HUES48 (cell line): ENCODE results near the gene TMEM255B.

ENCODE experiments used
- H3K27ac ChIP-seq: one replicate; pipeline ENCODE4 v1.7.0; 2013; ENCODE audit warnings: low read depth, low read length, inconsistent platforms
- H3K27me3 ChIP-seq: 2 replicates; pipeline ENCODE4 v1.6.1; 2013; ENCODE audit warnings: mild to moderate bottlenecking, low read length; ENCODE audit not compliant: control insufficient read depth, insufficient read depth
- H3K36me3 ChIP-seq: 2 replicates; pipeline ENCODE4 v1.6.1; 2013; ENCODE audit warnings: low read length; ENCODE audit not compliant: control insufficient read depth, insufficient read depth
- H3K4me1 ChIP-seq: 2 replicates; pipeline ENCODE4 v1.6.1; 2013; ENCODE audit warnings: mild to moderate bottlenecking, low read length; ENCODE audit not compliant: control insufficient read depth, insufficient read depth
- H3K4me3 ChIP-seq: 2 replicates; pipeline ENCODE4 v1.5.1; 2013; ENCODE audit warnings: mild to moderate bottlenecking, low read depth, low read length
- H3K9ac ChIP-seq: 2 replicates; pipeline ENCODE4 v1.6.1; 2013; ENCODE audit warnings: mild to moderate bottlenecking, low read depth, low read length, moderate library complexity
- H3K9me3 ChIP-seq: 2 replicates; pipeline ENCODE4 v1.6.1; 2013; ENCODE audit warnings: low read length; ENCODE audit not compliant: control insufficient read depth, insufficient read depth

The TMEM255B gene

DNA sequence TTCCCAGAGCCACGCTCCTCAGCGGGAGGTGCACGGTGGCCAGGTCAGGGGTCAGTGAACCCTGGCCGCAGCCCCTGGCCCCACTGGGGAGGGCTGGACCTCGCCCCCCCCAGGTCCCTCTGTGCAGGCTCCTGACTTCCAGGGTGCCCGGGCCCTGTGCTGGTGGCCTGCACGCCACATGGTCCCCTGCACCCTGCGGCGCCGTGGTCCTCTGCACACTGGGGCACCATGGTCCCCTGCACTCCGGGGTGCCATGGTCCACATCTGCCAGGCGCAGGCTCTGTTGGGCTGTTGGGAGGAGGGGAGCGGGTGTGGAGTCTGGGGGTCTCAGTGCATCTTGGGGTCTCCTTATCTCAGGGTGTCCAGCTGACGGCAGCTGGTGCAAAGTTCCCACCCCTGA lies 23.3 kb upstream of the TMEM255B start:
- Histone ChIP-seq H3K9me3 (0 out of 2 replicates have a peak, but pooled peaks cover 6% of the 10 kb centered on the region), H3K9ac (no peak overlapping the region), H3K4me3 (no peak overlapping the region), H3K4me1 (no peaks in the 10 kb centered on the region), H3K36me3 (no peaks in the 10 kb centered on the region), H3K27ac (no peak overlapping the region), H3K27me3 (no peaks in the 10 kb centered on the region)

DNA sequence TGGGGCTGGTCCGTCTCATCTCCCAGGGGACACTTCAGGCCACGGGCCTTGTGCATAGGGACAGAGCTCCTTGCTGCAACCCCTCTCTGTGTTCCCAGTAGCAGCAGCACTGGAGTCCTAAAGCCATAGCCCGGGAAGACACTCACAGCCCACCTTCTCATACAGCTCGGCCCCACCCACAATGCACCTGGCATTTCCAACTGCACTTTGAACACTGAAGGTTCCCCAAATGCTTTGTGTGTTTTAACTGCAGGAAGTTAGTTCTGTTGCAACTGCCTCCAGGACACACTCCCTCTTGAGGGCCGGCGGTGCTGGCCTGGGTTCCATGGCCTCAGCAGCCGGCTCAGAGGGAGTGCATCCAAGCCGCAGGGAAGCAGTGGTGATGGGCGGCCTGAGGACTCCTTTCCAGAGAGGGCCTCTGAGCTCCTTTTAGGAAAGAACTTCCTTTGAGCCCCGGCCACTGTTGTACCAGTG lies 22.7 kb upstream of the TMEM255B start:
- Histone ChIP-seq H3K4me3 (no peak overlapping the region), H3K9me3 (0 out of 2 replicates have a peak, but pooled peaks cover 6% of the 10 kb centered on the region), H3K27ac (no peak overlapping the region), H3K27me3 (no peaks in the 10 kb centered on the region), H3K4me1 (no peaks in the 10 kb centered on the region), H3K9ac (no peak overlapping the region), H3K36me3 (no peaks in the 10 kb centered on the region)

DNA sequence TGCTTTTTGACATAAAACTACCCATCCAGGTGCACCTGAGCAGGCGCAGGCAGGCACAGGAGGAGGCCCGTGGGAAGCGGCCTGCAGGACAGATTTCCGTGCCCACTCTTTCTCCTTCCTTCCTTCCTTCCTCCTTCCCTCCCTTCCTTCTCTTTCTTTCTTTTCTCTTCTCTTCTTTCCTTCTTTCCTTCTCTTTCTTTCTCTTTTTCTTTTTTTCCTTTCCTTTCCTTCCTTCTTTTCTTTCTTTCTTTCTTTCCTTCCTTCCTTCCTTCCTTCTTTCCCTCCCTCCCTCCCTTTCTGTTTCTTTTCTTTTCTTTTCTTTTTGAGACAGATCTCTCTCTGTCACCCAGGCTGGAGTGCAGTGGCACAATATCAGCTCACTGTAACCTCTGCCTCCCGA lies 21.2 kb upstream of the TMEM255B start:
- no peaks in the 10 kb centered on the region for H3K36me3 ChIP-seq
- H3K9ac ChIP-seq, result no peak overlapping the region
- H3K27me3 ChIP-seq, result no peaks in the 10 kb centered on the region
- H3K4me3 ChIP-seq, result no peak overlapping the region
- no peak overlapping the region for H3K27ac ChIP-seq
- 0 out of 2 replicates have a peak, but pooled peaks cover 6% of the 10 kb centered on the region for H3K9me3 ChIP-seq
- peaks cover 12% of the 10 kb centered on the region for H3K4me1 ChIP-seq

DNA sequence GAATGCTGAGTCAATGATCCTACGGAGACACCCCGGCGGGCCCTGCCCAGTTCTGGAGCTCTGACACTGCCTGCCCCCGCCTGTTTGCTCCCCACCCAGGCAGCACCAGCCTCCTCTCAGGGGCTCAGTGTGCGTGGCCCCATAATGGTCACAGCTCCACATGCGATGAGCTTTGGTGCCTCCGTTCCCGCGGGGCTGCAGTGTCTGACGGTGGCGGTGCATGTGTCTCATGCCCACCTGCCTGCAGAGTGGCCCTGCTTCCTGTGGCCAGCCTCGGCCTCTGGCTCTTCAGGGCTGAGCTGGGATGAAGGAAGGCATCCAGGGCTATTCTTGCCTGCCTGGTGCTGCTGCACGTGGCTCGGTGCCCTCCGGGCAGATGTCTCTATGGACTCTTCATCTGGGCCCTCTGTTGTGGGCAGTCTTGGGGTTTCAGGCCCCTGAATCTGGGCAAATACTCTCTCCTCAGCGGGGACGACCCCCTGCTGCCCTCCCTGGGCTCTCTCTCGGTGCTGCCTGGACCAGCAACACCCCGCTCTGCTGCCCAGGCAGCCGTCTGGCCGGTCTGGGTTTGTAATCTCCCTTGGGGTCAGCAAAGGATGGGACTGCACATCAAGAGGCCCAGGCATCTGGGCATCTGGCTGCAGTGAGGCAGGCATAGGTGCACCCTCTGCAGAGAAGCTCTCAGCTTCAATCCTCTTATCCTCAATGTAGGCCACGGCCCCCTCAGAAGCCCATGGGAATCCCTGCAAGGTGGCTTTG lies 19.3 kb upstream of the TMEM255B start:
- Histone ChIP-seq H3K9me3 (no peaks in the 10 kb centered on the region), H3K27me3 (no peaks in the 10 kb centered on the region), H3K36me3 (no peaks in the 10 kb centered on the region), H3K4me3 (no peak overlapping the region), H3K9ac (no peak overlapping the region), H3K4me1 (peaks cover 12% of the 10 kb centered on the region), H3K27ac (no peak overlapping the region)

DNA sequence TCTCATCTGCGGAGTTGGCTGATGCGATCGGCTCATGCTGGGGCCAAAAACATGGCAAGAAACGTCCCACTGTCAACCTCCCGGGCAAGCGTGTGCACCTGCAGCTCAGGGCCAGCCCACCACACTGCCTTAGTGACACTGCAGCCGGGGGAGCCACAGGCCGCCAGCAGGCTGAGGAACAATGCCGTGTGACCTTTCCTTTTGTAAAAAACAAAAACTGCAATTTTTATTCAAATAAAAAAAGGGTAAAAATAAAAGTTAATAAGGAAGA lies 18.8 kb upstream of the TMEM255B start:
- no peaks in the 10 kb centered on the region for H3K9me3 ChIP-seq
- peaks cover 12% of the 10 kb centered on the region for H3K4me1 ChIP-seq
- no peaks in the 10 kb centered on the region for H3K27me3 ChIP-seq
- H3K27ac ChIP-seq, result no peak overlapping the region
- no peak overlapping the region for H3K4me3 ChIP-seq
- no peaks in the 10 kb centered on the region for H3K36me3 ChIP-seq
- no peak overlapping the region for H3K9ac ChIP-seq

DNA sequence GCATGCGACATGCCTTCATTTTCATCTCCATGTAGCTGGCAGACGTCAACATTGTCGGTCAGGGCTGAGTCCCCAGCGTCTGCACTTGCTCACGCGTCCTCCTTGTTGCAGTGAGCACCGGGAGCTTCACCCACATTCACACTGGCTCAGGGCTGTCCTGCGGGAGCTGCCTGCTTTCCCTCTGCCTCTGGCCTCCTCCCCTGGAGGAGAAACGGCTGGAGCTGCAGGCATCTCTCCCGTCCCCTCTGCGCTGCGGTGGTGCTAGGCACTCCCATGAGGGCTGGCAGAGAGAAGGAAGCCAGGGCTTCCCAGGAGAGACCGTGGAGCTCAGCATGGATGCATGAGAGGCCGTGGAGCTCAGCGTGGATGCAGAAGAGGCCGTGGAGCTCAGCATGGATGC lies 18.4 kb upstream of the TMEM255B start:
- H3K27me3 ChIP-seq, result no peaks in the 10 kb centered on the region
- H3K4me3 ChIP-seq, result no peak overlapping the region
- H3K27ac ChIP-seq, result no peak overlapping the region
- no peaks in the 10 kb centered on the region for H3K9me3 ChIP-seq
- no peaks in the 10 kb centered on the region for H3K36me3 ChIP-seq
- H3K4me1 ChIP-seq, result peaks cover 12% of the 10 kb centered on the region
- no peak overlapping the region for H3K9ac ChIP-seq

DNA sequence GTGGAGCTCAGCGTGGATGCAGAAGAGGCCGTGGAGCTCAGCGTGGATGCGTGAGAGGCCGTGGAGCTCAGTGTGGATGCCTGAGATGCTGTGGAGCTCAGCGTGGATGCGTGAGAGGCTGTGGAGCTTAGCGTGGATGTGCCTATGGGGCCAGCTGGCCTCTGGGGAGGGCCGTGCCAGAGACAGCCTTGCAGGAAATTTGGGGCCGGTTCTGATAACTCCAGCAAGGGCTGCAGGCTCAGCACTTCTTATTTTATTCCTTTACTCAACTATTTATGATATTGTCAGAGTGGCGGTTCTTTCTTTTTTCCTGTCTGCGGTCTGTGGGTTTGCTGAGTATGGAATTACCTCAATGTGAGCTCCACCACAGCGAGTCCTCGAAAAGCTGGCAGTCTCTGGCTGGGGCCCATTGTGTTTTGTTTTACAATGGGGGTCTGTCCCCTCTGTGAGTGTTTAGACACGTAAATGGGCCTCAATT lies 17.8 kb upstream of the TMEM255B start:
- Histone ChIP-seq H3K4me1 (peaks cover 12% of the 10 kb centered on the region), H3K27me3 (no peaks in the 10 kb centered on the region), H3K9ac (no peak overlapping the region), H3K9me3 (no peaks in the 10 kb centered on the region), H3K4me3 (no peak overlapping the region), H3K27ac (no peak overlapping the region), H3K36me3 (no peaks in the 10 kb centered on the region)

DNA sequence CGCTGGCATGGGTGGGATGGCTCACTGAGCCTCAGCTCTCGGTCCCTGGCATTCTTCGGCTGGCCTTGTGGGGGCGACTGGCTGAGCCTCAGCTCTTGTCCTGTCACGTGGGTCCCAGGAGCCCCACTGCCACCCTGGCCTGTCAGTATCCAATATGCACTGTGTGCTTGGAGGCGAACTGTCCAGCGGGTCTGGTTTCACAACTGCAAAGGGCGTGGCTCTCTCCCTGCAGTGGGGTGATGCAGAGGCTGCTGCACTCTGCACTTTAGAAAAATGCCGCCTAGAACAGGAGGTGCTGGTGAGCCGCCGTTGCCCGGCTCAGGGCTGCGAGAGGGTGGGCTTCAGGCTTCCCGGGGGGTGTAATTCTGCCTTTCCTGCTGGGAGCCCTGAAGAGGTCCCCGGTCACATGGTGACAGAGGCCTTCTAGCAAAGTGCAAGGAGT lies 17.0 kb upstream of the TMEM255B start:
- H3K9me3 ChIP-seq, result no peaks in the 10 kb centered on the region
- no peak overlapping the region for H3K9ac ChIP-seq
- no peak overlapping the region for H3K4me3 ChIP-seq
- no peaks in the 10 kb centered on the region for H3K36me3 ChIP-seq
- H3K27ac ChIP-seq, result no peak overlapping the region
- H3K4me1 ChIP-seq, result peaks cover 12% of the 10 kb centered on the region
- no peaks in the 10 kb centered on the region for H3K27me3 ChIP-seq

DNA sequence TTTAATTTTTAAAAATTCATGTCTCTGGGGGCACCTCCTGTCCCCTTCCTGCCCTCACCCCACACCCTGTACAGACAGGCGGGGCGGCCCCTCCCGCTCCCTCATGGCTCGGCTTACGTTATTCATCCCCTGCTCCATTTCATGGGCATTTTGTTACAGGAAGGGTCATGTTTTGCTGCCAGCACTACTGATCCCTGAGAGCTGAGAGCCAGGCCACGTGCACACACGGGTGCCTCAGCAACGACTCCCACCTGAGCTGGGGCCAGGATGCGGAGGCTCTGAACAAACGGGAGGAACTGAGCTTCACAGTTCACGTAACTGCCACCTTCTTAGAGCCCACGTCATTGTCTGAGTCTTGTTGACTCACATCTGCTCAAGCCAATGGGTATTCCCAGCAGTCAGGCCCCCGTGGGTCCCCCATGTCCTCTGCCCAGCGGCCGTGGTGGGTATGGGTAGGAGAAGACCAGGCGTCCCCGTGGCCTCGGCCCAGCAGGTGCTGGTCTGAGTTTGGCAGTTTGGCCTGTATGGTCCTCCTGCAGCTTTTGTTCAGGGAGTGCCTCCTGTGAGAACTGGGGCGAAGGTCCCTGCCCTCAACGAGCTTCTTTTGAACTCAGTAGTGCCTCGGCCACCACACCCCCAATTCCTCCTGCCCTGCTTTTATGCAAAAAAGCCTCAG lies 16.4 kb upstream of the TMEM255B start:
- Histone ChIP-seq H3K27ac (no peak overlapping the region), H3K9ac (no peak overlapping the region), H3K9me3 (no peaks in the 10 kb centered on the region), H3K27me3 (no peaks in the 10 kb centered on the region), H3K4me3 (no peak overlapping the region), H3K4me1 (peaks cover 12% of the 10 kb centered on the region), H3K36me3 (no peaks in the 10 kb centered on the region)

DNA sequence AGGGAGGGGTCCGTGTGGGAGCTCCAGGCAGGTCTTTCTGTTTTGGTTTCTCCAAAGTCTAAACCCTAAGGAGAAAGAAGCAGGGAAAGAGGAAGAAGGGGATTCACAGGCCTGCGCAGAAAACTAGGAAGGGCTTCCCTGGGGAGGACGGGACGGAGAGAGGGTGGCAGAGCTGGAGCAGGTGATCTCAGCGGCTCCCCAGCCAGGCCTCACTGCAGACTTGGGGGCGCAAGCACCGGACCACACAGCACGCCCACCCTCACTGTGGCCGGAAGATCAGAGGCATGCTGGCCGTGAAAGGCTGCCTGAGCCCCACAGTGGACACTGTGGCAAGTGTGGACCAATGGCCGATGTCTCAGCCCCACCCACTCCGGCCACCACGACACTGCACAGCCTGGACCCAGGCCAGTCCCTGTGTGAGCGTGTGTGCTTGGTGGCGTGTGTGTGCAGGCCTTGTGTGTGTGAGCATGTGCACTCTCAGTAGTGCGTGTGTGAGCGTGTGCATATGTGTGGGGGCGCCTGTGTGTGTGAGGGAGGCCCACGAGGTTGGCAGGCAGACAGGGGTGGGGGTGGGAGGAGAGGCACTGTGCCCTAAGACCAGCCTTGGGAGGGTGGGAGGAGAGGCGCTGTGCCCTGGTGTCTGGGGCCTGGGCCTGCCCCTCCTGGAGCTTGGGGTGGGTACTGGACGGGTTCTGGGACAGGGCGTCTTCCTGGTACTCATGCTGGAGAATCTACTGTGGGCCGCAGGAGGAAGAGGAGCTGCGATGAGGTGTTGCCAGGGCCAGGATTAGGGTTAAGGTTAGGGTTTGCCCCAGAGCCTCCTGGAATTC lies 15.4 kb upstream of the TMEM255B start:
- no peak overlapping the region for H3K4me3 ChIP-seq
- no peaks in the 10 kb centered on the region for H3K9me3 ChIP-seq
- H3K27ac ChIP-seq, result no peak overlapping the region
- H3K36me3 ChIP-seq, result no peaks in the 10 kb centered on the region
- no peak overlapping the region for H3K9ac ChIP-seq
- peaks cover 12% of the 10 kb centered on the region for H3K4me1 ChIP-seq
- H3K27me3 ChIP-seq, result no peaks in the 10 kb centered on the region
